ENCODE data around the gene DNAJC21.

DNAJC21 gene

GRCh38 chr5:35002459-35002858 lies 73.1 kb downstream of the DNAJC21 start:
- Histone ChIP-seq H3K36me3 (ENCODE audit: low read length) (no peaks in the 10 kb centered on the region), H3K4me3 (ENCODE audit: insufficient read depth, low read length, poor library complexity, severe bottlenecking) (no peak overlapping the region), H2AFZ (ENCODE audit: low read depth, low read length, severe bottlenecking) (no peak overlapping the region), H3K79me2 (ENCODE audit: insufficient read depth, low read length) (no peaks in the 10 kb centered on the region), H3K4me2 (ENCODE audit: low read depth, low read length, poor library complexity, severe bottlenecking) (no peak overlapping the region), H4K20me1 (ENCODE audit: low read depth, low read length) (no peaks in the 10 kb centered on the region), H3K9me3 (ENCODE audit: insufficient read depth, low read length) (no peaks in the 10 kb centered on the region), H3F3A (ENCODE audit: insufficient read depth) (no peaks in the 10 kb centered on the region), H3K9me2 (replicated peaks; ENCODE audit: insufficient read depth, low read length) (no peaks in the 10 kb centered on the region), H3K9ac (ENCODE audit: low read length) (no peak overlapping the region), H3K27ac (ENCODE audit: low read depth, low read length) (no peak overlapping the region), H3K27me3 (ENCODE audit: low read length) (no peaks in the 10 kb centered on the region)
- TF ChIP-seq EZH2phosphoT487 (conservative IDR thresholded peaks at IDR 0.05; ENCODE audit: low read length) = no peak
- TF ChIP-seq CTCF (IDR thresholded peaks at IDR 0.05; ENCODE audit: insufficient read depth, low read length, poor library complexity, severe bottlenecking) = no peak

GRCh38 chr5:35003018-35003957 lies 73.9 kb downstream of the DNAJC21 start:
- no peak overlapping the region for H3K4me3 ChIP-seq (ENCODE audit: insufficient read depth, low read length, poor library complexity, severe bottlenecking)
- no peaks in the 10 kb centered on the region for H3F3A ChIP-seq (ENCODE audit: insufficient read depth)
- no peaks in the 10 kb centered on the region for H3K36me3 ChIP-seq (ENCODE audit: low read length)
- H3K27ac ChIP-seq (ENCODE audit: low read depth, low read length) = no peak overlapping the region
- no peaks in the 10 kb centered on the region for H3K79me2 ChIP-seq (ENCODE audit: insufficient read depth, low read length)
- no peak overlapping the region for H3K9ac ChIP-seq (ENCODE audit: low read length)
- no peaks in the 10 kb centered on the region for H3K27me3 ChIP-seq (ENCODE audit: low read length)
- H3K9me2 ChIP-seq (replicated peaks; ENCODE audit: insufficient read depth, low read length) = no peaks in the 10 kb centered on the region
- no peak overlapping the region for H2AFZ ChIP-seq (ENCODE audit: low read depth, low read length, severe bottlenecking)
- TF ChIP-seq CTCF (IDR thresholded peaks at IDR 0.05; ENCODE audit: insufficient read depth, low read length, poor library complexity, severe bottlenecking) (peak; percentile 97), EZH2phosphoT487 (conservative IDR thresholded peaks at IDR 0.05; ENCODE audit: low read length) (no peak)
- H4K20me1 ChIP-seq (ENCODE audit: low read depth, low read length) = no peaks in the 10 kb centered on the region
- H3K4me2 ChIP-seq (ENCODE audit: low read depth, low read length, poor library complexity, severe bottlenecking) = no peak overlapping the region
- H3K9me3 ChIP-seq (ENCODE audit: insufficient read depth, low read length) = no peaks in the 10 kb centered on the region

- H3K36me3 ChIP-seq (ENCODE audit: low read length) = no peaks in the 10 kb centered on the region
- no peak overlapping the region for H2AFZ ChIP-seq (ENCODE audit: low read depth, low read length, severe bottlenecking)
- no peaks in the 10 kb centered on the region for H3K9me3 ChIP-seq (ENCODE audit: insufficient read depth, low read length)
- H3K9ac ChIP-seq (ENCODE audit: low read length) = no peak overlapping the region
- H3K79me2 ChIP-seq (ENCODE audit: insufficient read depth, low read length) = no peaks in the 10 kb centered on the region
- no peaks in the 10 kb centered on the region for H3F3A ChIP-seq (ENCODE audit: insufficient read depth)
- H3K9me2 ChIP-seq (replicated peaks; ENCODE audit: insufficient read depth, low read length) = no peaks in the 10 kb centered on the region
- TF ChIP-seq CTCF (IDR thresholded peaks at IDR 0.05; ENCODE audit: insufficient read depth, low read length, poor library complexity, severe bottlenecking) (no peak), EZH2phosphoT487 (conservative IDR thresholded peaks at IDR 0.05; ENCODE audit: low read length) (no peak)
- H3K4me2 ChIP-seq (ENCODE audit: low read depth, low read length, poor library complexity, severe bottlenecking) = no peak overlapping the region
- H3K27me3 ChIP-seq (ENCODE audit: low read length) = no peaks in the 10 kb centered on the region
- no peaks in the 10 kb centered on the region for H4K20me1 ChIP-seq (ENCODE audit: low read depth, low read length)
- H3K27ac ChIP-seq (ENCODE audit: low read depth, low read length) = no peak overlapping the region
- H3K4me3 ChIP-seq (ENCODE audit: insufficient read depth, low read length, poor library complexity, severe bottlenecking) = no peak overlapping the region
Observed at GRCh38 chr5:35004200-35004599, 74.8 kb downstream of the DNAJC21 start.
